Suprapubic skin (tissue), 4 donors: ENCODE data around the gene NCR2.

ENCODE experiments used
- EP300 ChIP-seq: sonication (generic); formaldehyde crosslinking; IDR thresholded peaks from one replicate; pipeline ENCODE4 v1.6.1; 2017; ENCODE audit warnings: antibody characterized with exemption
- POLR2A ChIP-seq, 2 donors: fragments of 450-650 bp; IDR thresholded peaks; one replicate each; pipeline ENCODE4 v1.6.1; 2017; ENCODE audit warnings: antibody characterized with exemption in 2 of 2, mild to moderate bottlenecking in 2 of 2, moderate library complexity in 2 of 2
- POLR2AphosphoS5 ChIP-seq, 3 donors: sonication (generic); formaldehyde crosslinking; IDR thresholded peaks; one replicate each; pipeline ENCODE4 v1.6.1; 2017; ENCODE audit warnings: antibody characterized with exemption in 3 of 3
- TF ChIP-seq, protein P1 (sequence below), 2 donors: fragments of 200-600 bp in 1 of 2; fragments of 450-650 bp in 1 of 2; sonication (generic) in 1 of 2; IDR thresholded peaks; one replicate each; pipeline ENCODE4 v1.5.1; 2016 to 2019; ENCODE audit warnings: antibody characterized with exemption in 2 of 2, mild to moderate bottlenecking in 1 of 2, moderate library complexity in 1 of 2

DNA sequence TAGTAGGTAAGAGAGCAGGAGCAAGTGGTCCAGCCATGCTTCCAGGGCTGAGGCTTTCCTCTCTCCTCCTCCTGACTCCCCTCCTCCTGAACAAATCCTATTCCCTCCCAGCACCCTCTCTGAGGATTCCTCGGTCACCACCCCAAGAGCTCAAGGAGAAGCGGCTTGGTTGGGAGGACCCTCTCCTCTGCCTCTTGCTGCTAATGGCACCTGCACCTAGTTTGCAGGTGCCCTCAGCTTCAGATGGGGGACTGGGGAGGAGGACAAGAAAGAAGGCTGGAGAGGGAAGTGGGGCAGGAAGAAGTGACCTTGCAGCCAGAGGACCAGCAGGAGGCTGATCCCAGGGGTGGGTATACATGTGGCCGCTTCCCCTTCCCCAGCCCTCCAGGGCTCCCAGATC lies 17.5 kb downstream of the NCR2 start:
- TF ChIP-seq, protein P1, sequence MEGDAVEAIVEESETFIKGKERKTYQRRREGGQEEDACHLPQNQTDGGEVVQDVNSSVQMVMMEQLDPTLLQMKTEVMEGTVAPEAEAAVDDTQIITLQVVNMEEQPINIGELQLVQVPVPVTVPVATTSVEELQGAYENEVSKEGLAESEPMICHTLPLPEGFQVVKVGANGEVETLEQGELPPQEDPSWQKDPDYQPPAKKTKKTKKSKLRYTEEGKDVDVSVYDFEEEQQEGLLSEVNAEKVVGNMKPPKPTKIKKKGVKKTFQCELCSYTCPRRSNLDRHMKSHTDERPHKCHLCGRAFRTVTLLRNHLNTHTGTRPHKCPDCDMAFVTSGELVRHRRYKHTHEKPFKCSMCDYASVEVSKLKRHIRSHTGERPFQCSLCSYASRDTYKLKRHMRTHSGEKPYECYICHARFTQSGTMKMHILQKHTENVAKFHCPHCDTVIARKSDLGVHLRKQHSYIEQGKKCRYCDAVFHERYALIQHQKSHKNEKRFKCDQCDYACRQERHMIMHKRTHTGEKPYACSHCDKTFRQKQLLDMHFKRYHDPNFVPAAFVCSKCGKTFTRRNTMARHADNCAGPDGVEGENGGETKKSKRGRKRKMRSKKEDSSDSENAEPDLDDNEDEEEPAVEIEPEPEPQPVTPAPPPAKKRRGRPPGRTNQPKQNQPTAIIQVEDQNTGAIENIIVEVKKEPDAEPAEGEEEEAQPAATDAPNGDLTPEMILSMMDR (IDR thresholded peaks at IDR 0.05) = no peak
- TF ChIP-seq EP300 (no peak), POLR2A (IDR thresholded peaks at IDR 0.05) (no peak), POLR2AphosphoS5 (IDR thresholded peaks at IDR 0.05) (no peak)
